Measurements from ENCODE around the gene HYKK.

DNA sequence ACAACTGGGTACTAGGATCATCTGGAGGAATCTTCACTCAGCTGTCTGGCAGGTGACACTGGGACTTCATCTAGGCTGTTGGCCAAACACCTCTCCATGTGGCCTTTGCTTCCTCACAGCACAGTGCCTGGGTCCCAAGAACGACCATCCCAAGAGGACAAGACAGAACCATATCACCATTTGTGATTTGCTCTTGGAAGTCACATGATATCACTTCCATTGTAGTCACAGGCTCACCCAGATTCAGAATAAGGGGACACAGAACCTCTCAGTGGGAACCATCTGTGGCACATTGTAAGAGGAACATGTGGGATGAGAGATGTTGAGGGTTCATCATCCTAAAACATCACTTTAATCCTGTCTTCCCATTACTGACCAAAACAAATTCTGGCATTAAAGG is 31.0 kb downstream of the HYKK start:
- TF ChIP-seq POLR2A (IDR thresholded peaks at IDR 0.05; ENCODE audit: low read length) (no peak), GATA1 (IDR thresholded peaks at IDR 0.05; ENCODE audit: low read depth, low read length) (no peak)

Measured in erythroblast (primary cell).